IPS DF 6.9 (cell line): ENCODE measurements around the gene RPGRIP1L.

ENCODE experiments used
- DNase-seq: peaks from one replicate; pipeline ENCODE4 v3.0.0-alpha.2; 2013; ENCODE audit warnings: low read depth, low spot score
- H3K27ac ChIP-seq: one replicate; pipeline ENCODE4 v1.5.1; 2013; ENCODE audit warnings: low read length, control low read depth
- H3K27me3 ChIP-seq: 2 replicates; pipeline ENCODE4 v1.6.1; 2013; ENCODE audit warnings: mild to moderate bottlenecking, low read length; ENCODE audit not compliant: control insufficient read depth, insufficient read depth
- H3K36me3 ChIP-seq: 2 replicates; pipeline ENCODE4 v1.6.1; 2013; ENCODE audit warnings: low read length; ENCODE audit not compliant: control insufficient read depth, insufficient read depth
- H3K4me1 ChIP-seq: 2 replicates; pipeline ENCODE4 v1.6.1; 2013; ENCODE audit warnings: low read length; ENCODE audit not compliant: control insufficient read depth, insufficient read depth
- H3K4me3 ChIP-seq: 2 replicates; pipeline ENCODE4 v1.5.1; 2013; ENCODE audit warnings: mild to moderate bottlenecking, low read length
- H3K9me3 ChIP-seq: 2 replicates; pipeline ENCODE4 v1.6.1; 2013; ENCODE audit warnings: low read length, inconsistent platforms; ENCODE audit not compliant: control insufficient read depth, insufficient read depth
- WGBS: extraction: QIAGEN DNeasy Blood & Tissue Kit; methylation state at CpG from one replicate; pipeline ENCODE4 v1.1.7; 2013; ENCODE audit warnings: mixed read lengths, missing lambda C conversion rate; ENCODE audit not compliant: insufficient read length, insufficient coverage; 5-methylcytosine and 5-hydroxymethylcytosine counted together

The RPGRIP1L gene

DNA sequence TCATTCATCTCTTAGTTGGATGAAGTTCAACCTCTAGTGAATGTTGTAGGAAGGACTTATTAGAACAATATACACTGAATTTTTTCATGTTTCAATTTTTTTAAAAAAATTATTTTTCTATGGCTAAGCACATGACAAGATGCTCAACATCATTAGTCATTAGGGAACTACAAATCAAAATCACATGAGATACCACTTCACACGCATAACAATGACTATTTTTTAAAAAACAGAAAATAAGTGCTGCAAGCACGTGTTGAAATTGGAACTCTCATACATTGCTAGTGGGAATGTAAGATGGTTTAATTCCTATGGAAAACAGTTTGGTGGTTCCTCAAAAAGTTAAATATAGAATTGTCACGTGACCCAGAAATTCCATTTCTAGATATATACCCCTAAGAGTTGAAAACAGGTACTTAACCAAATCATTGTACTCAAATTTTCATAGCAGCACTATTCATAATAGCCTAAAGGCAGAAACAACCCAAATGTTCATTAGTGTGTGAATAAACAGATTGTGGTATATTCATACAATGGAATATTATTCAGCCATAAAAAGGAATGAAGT lies 115.5 kb downstream of the RPGRIP1L start:
- WGBS: no CpG with 5 or more reads among the region's 3 CpGs

GRCh38 chr16:53583401-53583800 lies 120.3 kb downstream of the RPGRIP1L start:
- Histone ChIP-seq H3K27ac (no peak overlapping the region), H3K9me3 (no peaks in the 10 kb centered on the region), H3K36me3 (no peaks in the 10 kb centered on the region), H3K4me3 (no peak overlapping the region), H3K4me1 (no peaks in the 10 kb centered on the region), H3K27me3 (no peaks in the 10 kb centered on the region)
- 100% methylated on average over 1 of the region's 2 CpGs for WGBS
- DNase-seq: no peak

More for the DNA sequence above, 115.5 kb downstream of the RPGRIP1L start:
- no peak for DNase-seq
- no peaks in the 10 kb centered on the region for H3K36me3 ChIP-seq
- no peaks in the 10 kb centered on the region for H3K4me1 ChIP-seq
- no peak overlapping the region for H3K4me3 ChIP-seq
- no peaks in the 10 kb centered on the region for H3K9me3 ChIP-seq
- no peaks in the 10 kb centered on the region for H3K27me3 ChIP-seq
- no peak overlapping the region for H3K27ac ChIP-seq

DNA sequence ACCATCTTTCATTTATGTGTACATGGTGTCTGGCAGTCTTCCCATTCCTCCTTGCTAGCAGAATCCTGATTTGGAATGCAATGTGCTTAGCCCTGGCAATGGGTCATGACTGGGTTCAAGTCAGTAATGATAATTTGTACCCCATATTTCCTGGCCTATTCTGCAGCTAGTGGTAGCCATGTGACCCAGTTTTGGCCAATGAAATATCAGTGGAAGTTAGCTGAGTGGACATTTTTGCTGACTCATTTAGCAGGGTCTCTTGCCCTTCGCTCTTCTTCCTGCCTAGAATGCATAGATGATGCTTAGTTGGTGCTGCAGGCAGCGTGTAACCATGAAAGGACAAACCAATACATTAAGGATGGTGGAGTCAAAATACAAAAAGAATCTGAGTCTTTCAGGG lies 121.9 kb downstream of the RPGRIP1L start:
- no peak for DNase-seq
- no peaks in the 10 kb centered on the region for H3K27me3 ChIP-seq
- no peaks in the 10 kb centered on the region for H3K36me3 ChIP-seq
- no CpG with 5 or more reads among the region's 2 CpGs for WGBS
- no peak overlapping the region for H3K4me3 ChIP-seq
- no peaks in the 10 kb centered on the region for H3K9me3 ChIP-seq
- no peak overlapping the region for H3K27ac ChIP-seq
- H3K4me1 ChIP-seq: no peaks in the 10 kb centered on the region

GRCh38 chr16:53580038-53580802 lies 123.4 kb downstream of the RPGRIP1L start:
- Histone ChIP-seq H3K4me1 (no peaks in the 10 kb centered on the region), H3K36me3 (no peaks in the 10 kb centered on the region), H3K27me3 (no peaks in the 10 kb centered on the region), H3K4me3 (no peak overlapping the region), H3K27ac (no peak overlapping the region), H3K9me3 (no peaks in the 10 kb centered on the region)
- WGBS: no CpG with 5 or more reads among the region's 12 CpGs
- no peak for DNase-seq

DNA sequence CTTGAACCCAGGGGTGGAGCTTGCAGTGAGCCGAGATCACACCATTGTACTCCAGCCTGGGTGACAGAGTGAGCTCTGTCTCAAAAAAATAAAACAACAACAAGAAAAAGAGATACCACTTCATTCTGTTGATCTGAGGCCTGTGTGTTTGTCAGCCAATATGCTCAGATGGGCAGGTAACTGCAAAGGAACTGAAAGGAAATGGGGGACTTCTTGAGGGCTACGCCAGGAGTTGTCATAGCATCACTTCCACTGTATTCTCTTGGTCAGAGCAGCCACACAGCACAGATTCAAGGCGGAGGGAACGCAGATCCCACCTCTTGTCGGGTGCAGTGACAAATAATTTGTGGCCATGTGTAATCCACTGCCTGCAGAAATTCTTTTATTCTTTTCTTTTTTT lies 126.8 kb downstream of the RPGRIP1L start:
- Histone ChIP-seq H3K27me3 (no peaks in the 10 kb centered on the region), H3K4me3 (no peak overlapping the region), H3K36me3 (no peaks in the 10 kb centered on the region), H3K27ac (no peak overlapping the region), H3K4me1 (no peaks in the 10 kb centered on the region), H3K9me3 (no peaks in the 10 kb centered on the region)
- no CpG with 5 or more reads among the region's 5 CpGs for WGBS
- DNase-seq: no peak

GRCh38 chr16:53576210-53576609 lies 127.4 kb downstream of the RPGRIP1L start:
- no peaks in the 10 kb centered on the region for H3K36me3 ChIP-seq
- WGBS: no CpG with 5 or more reads among the region's 4 CpGs
- H3K27me3 ChIP-seq: no peaks in the 10 kb centered on the region
- H3K9me3 ChIP-seq: no peaks in the 10 kb centered on the region
- H3K27ac ChIP-seq: no peak overlapping the region
- DNase-seq: no peak
- H3K4me1 ChIP-seq: no peaks in the 10 kb centered on the region
- H3K4me3 ChIP-seq: no peak overlapping the region

- no peak overlapping the region for H3K27ac ChIP-seq
- no peaks in the 10 kb centered on the region for H3K27me3 ChIP-seq
- no peaks in the 10 kb centered on the region for H3K9me3 ChIP-seq
- H3K36me3 ChIP-seq: no peaks in the 10 kb centered on the region
- no peak overlapping the region for H3K4me3 ChIP-seq
- no peak for DNase-seq
- no peaks in the 10 kb centered on the region for H3K4me1 ChIP-seq
Observed at GRCh38 chr16:53571763-53572162, 131.9 kb downstream of the RPGRIP1L start.

GRCh38 chr16:53566552-53567245 lies 137.0 kb downstream of the RPGRIP1L start:
- H3K27me3 ChIP-seq: no peaks in the 10 kb centered on the region
- no CpG with 5 or more reads among the region's 5 CpGs for WGBS
- no peak overlapping the region for H3K27ac ChIP-seq
- H3K4me3 ChIP-seq: no peak overlapping the region
- no peaks in the 10 kb centered on the region for H3K9me3 ChIP-seq
- DNase-seq: no peak
- peaks cover 4% of the 10 kb centered on the region; the same call in 1 of the 2 replicates for H3K4me1 ChIP-seq
- H3K36me3 ChIP-seq: no peaks in the 10 kb centered on the region

GRCh38 chr16:53565296-53565863 lies 138.3 kb downstream of the RPGRIP1L start:
- Histone ChIP-seq H3K27ac (no peak overlapping the region), H3K27me3 (no peaks in the 10 kb centered on the region), H3K4me3 (no peak overlapping the region), H3K36me3 (no peaks in the 10 kb centered on the region), H3K9me3 (no peaks in the 10 kb centered on the region), H3K4me1 (peaks cover 4% of the 10 kb centered on the region; the same call in 1 of the 2 replicates)
- no peak for DNase-seq
- no CpG with 5 or more reads among the region's 8 CpGs for WGBS

GRCh38 chr16:53563426-53563825 lies 140.2 kb downstream of the RPGRIP1L start:
- WGBS: no CpG with 5 or more reads among the region's 4 CpGs
- Histone ChIP-seq H3K9me3 (no peaks in the 10 kb centered on the region), H3K4me3 (no peak overlapping the region), H3K4me1 (peaks cover 4% of the 10 kb centered on the region; the same call in 1 of the 2 replicates), H3K27me3 (no peaks in the 10 kb centered on the region), H3K27ac (no peak overlapping the region), H3K36me3 (no peaks in the 10 kb centered on the region)
- DNase-seq: no peak
